Sigmoid colon (tissue), 4 donors: ENCODE results near the gene CDH18.

Source experiments
- POLR2A ChIP-seq, 2 donors: fragments of 450-650 bp; IDR thresholded peaks; one replicate each; pipeline ENCODE4 v1.6.1; 2016; ENCODE audit warnings: antibody characterized with exemption in 2 of 2, mild to moderate bottlenecking in 2 of 2, moderate library complexity in 2 of 2
- POLR2AphosphoS5 ChIP-seq, 4 donors: sonication (generic); formaldehyde crosslinking; IDR thresholded peaks; one replicate each; pipeline ENCODE4 v1.6.1; 2017; ENCODE audit warnings: antibody characterized with exemption in 4 of 4

DNA sequence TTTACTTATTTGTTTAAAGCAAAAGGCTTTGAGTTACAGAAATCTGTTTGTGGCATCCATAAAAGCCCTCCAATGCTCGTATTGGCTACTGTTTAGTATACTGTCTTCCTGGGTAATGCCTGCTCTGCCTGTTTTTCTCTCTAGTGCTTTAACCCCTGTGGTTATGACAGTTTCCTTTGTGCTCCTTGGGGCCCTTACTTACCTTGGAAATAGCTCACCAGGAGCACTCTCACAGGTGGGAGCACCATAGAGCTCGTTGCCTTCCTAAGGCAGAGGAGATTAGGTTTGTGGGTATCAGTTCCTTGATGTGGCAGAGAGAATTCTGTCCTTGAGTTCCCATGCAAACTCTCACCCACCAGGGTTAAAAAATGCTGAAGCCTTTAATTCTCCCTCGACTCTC lies 242.8 kb downstream of the CDH18 start:
- TF ChIP-seq POLR2AphosphoS5 (IDR thresholded peaks at IDR 0.05) (no peak), POLR2A (IDR thresholded peaks at IDR 0.05) (no peak)
